HG02870 (cell line): ENCODE results near the gene RTN3.
"Not testable (repeated sequence)": the region's sequence is repeated elsewhere in the genome, so short reads cannot be mapped to it uniquely, and the experiment has no call there.

Experiments
- ATAC-seq: cut with Tn5 transposase; IDR thresholded peaks from one replicate; pipeline ENCODE4 v1.9.1; 2021; ENCODE audit warnings: mild to moderate bottlenecking, moderate library complexity; ENCODE audit not compliant: unreplicated experiment

Gene RTN3

DNA sequence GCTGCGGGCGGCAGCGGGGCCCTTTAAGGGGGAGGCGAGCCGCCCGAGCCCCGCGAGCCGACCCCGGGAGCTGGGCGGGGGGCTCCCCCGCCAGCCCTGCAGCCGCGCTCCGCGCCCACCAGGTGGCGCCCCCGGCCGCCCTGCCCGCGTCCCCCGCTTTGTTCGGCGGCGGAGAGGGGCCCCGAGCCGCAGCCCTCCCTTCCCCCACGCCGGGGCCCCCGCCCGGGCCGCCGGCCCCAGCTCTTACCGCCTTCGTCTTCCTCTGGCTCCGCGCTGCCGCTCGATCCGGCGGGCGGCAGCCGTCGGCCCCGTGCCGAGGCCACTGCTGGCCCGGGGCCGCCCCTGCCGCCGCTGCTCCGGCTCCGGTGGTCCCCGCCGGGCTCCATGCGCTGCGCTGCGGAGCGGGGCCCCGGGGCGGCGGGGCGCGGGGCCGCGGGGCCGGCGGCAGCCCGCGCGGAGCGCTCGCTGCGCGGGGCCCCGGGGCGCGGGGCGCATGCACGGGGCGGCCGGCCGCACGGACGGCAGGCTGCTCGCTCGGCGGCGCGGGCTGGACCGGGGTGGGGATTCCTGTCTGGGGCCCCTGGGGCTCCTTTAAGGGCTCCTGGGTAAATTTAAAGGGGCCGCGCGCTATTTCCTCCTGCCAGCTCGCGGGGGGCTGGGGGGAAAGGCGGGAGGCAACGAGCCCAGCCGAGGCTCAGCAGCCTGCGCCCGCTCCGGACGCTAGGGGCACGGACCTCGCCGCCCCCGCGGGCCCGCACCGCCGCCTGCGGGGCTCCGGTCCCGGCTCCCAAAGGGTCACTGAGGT, 87.1 kb downstream of the RTN3 start, which contains the start of gene ZFTA:
TSS of gene ZFTA (minus strand) at position 539 of the 805 bp plus-strand sequence. CDS start at position 386, 153 bp downstream.
- ATAC-seq, result no peak

DNA sequence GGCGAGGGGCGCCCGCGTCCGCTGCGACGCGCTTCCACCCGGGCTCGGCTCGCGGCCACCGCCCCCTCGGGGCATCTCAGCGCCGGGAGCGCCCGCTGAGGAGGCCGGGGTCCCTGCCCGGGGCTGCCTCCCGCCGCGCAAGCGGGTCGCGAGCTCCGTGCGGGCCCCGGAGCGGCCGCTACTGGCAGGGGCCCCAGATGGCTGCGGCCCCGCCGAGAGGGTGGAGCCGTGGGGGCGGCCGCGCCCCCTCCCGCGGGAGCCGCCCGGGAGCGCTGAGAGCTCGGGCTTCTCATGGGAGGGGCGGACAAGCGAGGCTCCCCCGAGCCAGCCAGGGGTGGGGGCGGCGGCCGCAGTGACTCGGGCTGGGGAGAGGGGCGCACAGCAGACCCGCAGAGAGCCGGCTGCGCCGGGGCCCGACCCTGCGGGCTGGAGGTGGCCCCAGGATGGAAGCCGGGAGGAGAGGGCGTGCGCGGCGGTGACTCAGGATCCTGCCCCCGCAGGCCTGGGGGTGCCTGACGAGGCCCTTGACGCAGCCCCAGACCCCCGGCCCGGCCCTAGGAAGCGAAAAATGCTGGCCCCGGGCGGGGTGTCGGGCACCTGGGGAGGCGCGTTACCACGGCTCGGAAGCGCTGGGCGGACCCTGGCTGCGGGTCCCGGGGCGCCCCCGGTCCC, 87.9 kb downstream of the RTN3 start:
- ATAC-seq, result no peak

- no peak for ATAC-seq
Measured at GRCh38 chr11:63769714-63770455, 88.6 kb downstream of the RTN3 start.

DNA sequence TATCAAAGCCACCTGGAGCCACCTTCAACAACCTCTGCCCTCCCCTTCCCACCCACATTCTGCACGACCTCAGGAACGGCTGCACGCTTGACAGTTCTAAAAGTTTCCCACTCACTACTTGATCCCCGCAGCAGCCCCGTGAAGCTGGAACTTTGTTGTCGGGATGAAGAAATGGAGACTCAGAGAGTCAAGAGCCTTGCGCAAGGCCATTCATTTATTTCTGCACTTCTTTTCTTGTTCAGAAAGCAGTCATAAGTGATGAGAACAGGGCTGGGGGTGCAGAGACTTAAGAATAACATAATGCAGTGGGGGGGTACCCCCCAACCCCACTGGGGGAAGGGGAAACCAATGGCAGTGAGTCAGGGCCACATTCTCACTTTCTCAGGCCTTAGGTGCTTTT, 89.5 kb downstream of the RTN3 start:
- no peak for ATAC-seq

- not testable (repeated sequence) for ATAC-seq
Measured at GRCh38 chr11:63771741-63772318, 90.5 kb downstream of the RTN3 start.

DNA sequence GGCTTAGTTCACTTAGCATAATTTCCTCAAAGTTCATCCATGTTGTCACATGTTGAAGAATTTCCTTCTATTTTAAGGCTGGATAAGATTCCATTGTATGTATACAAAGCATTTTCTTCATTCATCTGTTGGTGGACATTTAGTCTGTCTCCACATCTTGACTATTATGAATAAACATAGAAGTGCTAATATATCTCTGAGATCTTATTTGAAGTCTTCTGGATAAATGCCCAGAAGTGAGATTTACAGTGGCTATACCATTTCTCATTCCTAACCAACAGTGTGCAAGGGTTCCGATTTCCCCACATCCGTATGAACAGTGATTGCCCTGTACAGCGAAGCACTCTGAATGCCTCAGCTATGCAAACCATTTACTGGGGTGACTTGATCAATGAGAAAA, 93.9 kb downstream of the RTN3 start:
- ATAC-seq, result no peak

GRCh38 chr11:63779039-63779438, 97.7 kb downstream of the RTN3 start:
- no peak for ATAC-seq

- no peak for ATAC-seq
Measured at GRCh38 chr11:63782749-63783148, 101.4 kb downstream of the RTN3 start.

GRCh38 chr11:63783925-63784592, 102.8 kb downstream of the RTN3 start:
- no peak for ATAC-seq

DNA sequence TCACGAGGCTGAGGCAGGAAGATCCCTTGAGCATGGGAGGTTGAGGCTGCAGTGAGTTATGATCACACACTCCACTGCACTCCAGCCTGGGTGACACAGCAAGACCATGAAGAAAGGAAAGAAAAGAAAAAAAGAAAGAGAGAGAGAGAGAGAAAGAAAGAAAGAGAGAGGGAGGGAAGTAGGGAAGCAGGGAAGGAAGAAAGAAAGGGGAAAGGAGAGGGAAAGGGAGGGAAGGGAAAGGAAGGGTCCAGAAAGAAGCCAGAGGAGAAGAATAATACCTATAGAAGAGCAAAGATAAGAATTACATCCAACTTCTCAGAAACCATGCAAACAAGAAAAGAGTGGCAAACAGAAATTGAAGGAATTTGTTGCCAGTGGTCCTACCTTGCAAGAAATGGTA, 104.5 kb downstream of the RTN3 start:
- no peak for ATAC-seq

DNA sequence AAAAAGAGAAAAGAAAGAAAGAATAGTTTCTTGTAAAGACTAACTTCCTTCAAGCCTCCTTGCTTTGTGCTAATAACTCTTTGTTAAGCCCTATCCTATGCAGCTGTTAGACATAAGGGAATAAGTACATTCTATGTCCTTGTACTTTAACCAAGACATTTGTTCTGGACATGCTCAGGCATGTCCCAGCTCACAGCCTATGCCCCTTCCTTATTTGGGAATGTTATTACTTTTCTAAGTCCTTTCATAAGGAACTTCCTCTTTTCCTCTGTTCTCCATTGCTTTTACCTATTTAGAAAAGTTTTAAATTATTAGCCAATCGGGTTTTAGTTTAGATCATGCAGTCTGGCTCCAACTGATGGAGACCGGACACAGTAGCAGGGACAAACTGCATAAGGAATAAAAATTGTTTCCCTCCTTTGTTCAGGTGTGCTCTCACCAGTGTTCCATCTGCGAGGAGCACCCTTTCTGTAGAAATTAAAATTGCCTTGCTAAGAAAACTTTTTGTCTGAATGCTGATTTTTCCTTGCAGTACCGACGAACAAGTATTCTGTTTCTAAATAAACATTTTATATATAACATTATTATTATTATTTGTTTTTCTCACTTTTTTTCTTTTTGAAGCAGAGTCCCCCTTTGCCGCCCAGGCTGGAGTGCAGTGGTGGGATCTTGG, 110.3 kb downstream of the RTN3 start:
- no peak for ATAC-seq

- no peak for ATAC-seq
Measured at GRCh38 chr11:63793161-63793560, 111.9 kb downstream of the RTN3 start.

- no peak for ATAC-seq
Measured at GRCh38 chr11:63795066-63795465, 113.8 kb downstream of the RTN3 start.

DNA sequence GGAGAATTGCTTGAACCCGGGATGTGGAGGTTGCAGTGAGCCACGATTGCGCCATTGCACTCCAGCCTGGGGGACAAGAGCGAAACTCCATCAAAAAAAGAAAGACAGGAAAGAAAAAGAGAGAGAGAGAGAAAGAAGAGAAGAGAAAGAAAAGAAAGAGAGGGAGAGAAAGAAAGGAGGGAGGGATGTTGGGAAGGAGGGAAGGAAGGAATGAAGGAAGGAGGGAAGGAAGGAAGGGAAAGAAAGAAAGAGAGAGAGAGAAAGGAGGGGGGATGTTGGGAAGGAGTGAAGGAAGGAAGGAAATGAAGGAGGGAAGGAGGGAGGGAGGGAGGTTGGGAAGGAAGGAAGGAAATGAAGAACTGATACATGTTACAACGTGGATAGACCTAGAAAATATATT, 119.6 kb downstream of the RTN3 start:
- ATAC-seq, result no peak

- no peak for ATAC-seq
Measured at GRCh38 chr11:63802637-63803414, 121.5 kb downstream of the RTN3 start.

DNA sequence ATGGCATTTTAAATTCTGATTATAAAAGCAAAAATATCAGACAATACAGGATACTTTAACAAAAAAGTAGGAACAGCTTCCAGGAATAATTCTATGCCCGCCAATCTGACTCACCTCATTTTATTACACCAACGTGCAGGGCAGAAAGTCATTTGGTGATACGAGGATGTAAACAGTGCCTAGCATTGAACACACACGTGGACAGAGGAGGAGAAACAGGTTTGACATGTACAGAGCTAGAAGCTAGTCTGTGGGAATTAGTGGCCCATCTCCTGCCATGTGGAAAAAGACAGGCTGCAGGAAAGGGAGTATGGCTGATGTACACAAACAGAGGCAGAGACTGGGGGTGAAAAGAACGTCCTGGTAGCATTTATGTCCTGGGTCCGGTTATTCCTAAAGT, 123.0 kb downstream of the RTN3 start:
- ATAC-seq, result no peak

DNA sequence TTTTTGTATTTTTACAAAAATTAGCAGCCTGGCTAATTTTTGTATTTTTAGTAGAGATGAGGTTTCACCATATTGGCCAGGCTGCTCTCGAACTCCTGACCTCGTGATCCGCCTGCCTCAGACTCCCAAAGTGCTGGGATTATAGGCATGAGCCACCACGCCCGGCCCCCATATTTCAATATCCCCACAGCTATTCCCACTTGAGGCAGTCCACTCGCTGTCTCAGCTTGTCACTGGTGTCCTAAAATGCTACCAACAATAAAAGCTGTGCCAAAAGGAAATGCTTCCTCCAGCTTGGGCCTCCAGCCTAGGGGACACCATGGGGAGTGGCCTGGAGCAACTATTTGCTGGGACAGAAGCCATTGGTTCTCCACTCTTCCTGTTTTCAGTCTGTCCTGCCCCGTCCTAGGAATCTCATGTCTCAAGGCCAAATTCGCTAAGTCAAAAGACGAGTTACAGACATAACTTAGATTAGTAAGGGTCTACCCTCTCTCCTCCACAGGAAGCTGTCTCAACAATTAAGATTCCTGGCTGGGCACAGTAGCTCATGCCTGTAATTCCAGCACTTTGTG, 124.6 kb downstream of the RTN3 start:
- ATAC-seq, result no peak
